ES-I3 (cell line): ENCODE data around the gene FSTL4.

Experiments used
- H3K36me3 ChIP-seq: 2 replicates; pipeline ENCODE4 v1.6.1; 2013; ENCODE audit warnings: mild to moderate bottlenecking, low read length, control low read depth, moderate library complexity; ENCODE audit not compliant: insufficient read depth
- H3K4me1 ChIP-seq: 2 replicates; pipeline ENCODE4 v1.6.1; 2013; ENCODE audit warnings: mild to moderate bottlenecking, control low read depth, low read length; ENCODE audit not compliant: insufficient read depth
- H3K9ac ChIP-seq: 2 replicates; pipeline ENCODE4 v1.6.1; 2013; ENCODE audit warnings: low read depth, mild to moderate bottlenecking, low read length, moderate library complexity
- H3K9me3 ChIP-seq: 2 replicates; pipeline ENCODE4 v1.6.1; 2013; ENCODE audit warnings: mild to moderate bottlenecking, low read length, moderate library complexity; ENCODE audit not compliant: control insufficient read depth, insufficient read depth

The FSTL4 gene

DNA sequence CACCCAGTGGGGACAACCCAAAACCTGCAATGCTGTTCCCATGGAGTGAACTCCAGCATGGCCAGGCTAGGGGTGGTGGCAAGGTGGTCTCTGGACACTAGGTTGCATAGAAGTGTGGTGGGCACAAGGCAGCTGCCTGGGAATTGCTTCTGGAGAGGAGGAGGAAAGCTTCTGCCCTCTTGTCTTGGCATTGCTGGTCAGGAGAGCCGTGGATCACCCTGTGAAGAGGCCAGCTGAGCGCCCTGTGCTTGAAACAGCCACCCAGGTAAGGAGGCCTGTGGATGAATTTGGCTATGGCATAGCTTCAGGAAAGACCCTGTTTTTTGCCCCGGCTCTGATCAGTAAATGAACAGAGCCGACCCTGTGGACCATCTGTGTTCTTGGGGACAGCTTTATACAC, 287.4 kb downstream of the FSTL4 start:
- peaks cover 24% of the 10 kb centered on the region for H3K4me1 ChIP-seq
- no peaks in the 10 kb centered on the region for H3K9me3 ChIP-seq

DNA sequence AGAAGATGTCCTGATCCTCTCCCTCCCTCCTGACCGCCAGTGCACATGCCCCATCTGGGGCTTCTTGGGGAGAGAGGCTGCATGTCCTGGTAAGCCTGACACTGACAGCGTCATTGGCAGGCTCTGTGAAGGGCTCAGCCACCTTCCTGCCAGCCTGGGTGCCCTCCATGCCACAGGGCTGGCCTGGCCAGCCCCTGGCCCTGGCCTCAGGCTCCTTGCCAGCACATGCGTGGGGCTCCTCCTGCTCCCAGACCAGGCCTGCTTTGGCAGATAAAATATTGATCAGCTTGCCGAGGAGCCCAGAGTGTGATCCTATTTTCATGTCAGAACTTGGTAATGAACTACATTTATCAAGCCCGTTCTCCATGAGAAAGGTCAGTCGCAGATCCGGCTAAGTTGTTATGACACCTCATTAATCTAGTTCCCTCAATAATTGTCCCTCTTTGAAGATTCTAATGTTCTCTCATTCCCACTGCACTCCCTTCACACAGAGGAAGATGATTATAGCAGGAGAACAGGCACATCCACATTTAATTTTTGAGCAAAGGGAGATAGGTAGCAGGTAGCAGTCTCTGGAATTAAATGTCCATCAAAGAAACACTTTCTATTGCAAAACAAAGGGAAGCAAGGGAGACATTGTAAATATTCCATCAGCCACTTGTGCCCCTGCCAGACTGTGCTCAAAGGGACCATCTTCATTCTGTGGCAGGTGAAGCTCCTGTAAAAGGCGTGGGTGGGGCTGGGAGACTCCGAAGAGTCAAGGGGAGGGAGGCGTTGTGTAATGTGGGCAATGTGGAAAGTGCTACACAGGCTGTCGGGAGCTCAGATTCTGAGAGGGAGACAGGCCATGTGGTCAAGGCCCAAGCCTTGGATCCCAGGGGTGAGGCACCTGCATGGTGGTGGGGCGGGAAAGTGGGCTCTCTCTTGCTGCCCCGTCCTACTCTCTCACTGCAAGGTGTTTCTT, 288.6 kb downstream of the FSTL4 start:
- Histone ChIP-seq H3K36me3 (no peaks in the 10 kb centered on the region), H3K9me3 (no peaks in the 10 kb centered on the region), H3K9ac (no peak overlapping the region), H3K4me1 (peaks cover 24% of the 10 kb centered on the region)

More for the DNA sequence above, 287.4 kb downstream of the FSTL4 start:
- no peak overlapping the region for H3K9ac ChIP-seq
- H3K36me3 ChIP-seq, result no peaks in the 10 kb centered on the region

DNA sequence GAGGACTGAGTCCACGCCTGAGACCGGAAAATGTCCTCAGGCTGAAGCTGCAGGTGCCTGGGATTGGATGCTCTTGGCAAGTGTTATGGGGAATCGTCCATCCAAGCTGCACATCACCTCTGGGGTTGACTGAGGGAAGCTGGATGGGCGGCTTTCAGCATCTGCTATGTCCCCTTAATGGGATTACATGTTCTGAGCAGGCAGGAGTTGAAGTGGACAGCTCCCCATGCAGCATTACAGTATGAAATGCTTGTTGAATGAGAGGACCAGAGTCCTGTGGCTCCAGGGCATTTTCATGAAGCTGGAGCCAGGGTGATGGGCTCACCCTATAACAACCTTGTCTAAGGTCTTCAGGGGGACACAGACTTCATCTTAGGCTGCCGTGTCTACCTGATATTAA, 289.6 kb downstream of the FSTL4 start:
- H3K4me1 ChIP-seq, result peaks cover 15% of the 10 kb centered on the region; the same call in 1 of the 2 replicates
- no peaks in the 10 kb centered on the region for H3K9me3 ChIP-seq
- H3K36me3 ChIP-seq, result no peaks in the 10 kb centered on the region
- no peak overlapping the region for H3K9ac ChIP-seq

DNA sequence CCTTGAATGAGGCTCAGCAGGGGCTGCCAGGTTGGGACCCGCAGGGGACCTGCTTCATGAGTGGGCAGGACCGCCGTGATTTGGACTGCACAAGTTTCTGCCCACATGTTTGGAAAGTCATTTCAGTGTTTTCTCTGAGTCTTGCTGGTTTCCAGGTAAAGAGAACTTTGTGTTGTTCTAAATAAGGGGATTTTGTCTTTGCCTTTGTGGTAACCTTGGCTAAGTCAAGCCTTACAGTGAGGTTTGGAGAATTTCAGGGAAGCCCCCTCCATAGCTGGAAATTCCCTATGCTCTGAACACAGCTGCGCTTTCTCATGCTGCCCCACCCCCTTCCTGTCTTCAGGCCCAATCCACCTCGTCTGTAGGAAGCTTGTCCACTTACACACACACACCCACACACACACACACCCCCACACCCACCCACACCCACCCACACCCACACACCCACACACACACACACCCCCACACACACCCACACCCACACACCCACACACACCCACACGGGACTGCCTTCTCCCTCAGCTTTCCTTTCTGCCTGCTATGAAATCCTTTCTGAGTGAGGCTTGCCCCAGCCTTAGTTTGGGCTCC, 290.4 kb downstream of the FSTL4 start:
- H3K9ac ChIP-seq, result no peak overlapping the region
- no peaks in the 10 kb centered on the region for H3K9me3 ChIP-seq
- H3K36me3 ChIP-seq, result no peaks in the 10 kb centered on the region
- peaks cover 12% of the 10 kb centered on the region; the same call in 1 of the 2 replicates for H3K4me1 ChIP-seq

DNA sequence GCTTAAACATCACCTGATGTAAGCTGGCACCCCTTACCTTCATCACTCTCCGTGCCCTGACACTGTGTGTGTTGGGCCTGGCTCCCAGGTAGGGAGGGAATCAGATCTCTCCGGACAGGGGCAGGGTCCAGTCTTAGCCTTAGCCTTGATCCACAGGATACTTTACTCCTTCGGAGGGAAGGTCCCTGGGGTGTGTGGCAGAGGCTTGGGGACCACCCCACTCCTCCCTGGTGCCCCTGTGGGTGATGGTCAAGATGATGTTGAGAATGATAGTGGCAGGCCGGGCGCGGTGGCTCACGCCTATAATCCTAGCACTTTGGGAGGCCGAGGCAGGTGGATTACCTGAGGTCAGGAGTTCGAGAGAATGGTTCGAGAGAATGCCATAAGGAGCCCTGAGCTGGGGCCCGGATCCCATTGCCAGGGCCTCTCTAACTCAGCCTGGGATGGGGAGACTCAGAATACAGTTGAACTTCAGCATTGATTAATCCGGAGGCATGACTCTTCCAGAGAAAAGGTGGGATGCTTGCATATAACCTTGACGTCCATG, 291.0 kb downstream of the FSTL4 start:
- no peaks in the 10 kb centered on the region for H3K36me3 ChIP-seq
- peaks cover 12% of the 10 kb centered on the region; the same call in 1 of the 2 replicates for H3K4me1 ChIP-seq
- H3K9me3 ChIP-seq, result no peaks in the 10 kb centered on the region
- no peak overlapping the region for H3K9ac ChIP-seq

DNA sequence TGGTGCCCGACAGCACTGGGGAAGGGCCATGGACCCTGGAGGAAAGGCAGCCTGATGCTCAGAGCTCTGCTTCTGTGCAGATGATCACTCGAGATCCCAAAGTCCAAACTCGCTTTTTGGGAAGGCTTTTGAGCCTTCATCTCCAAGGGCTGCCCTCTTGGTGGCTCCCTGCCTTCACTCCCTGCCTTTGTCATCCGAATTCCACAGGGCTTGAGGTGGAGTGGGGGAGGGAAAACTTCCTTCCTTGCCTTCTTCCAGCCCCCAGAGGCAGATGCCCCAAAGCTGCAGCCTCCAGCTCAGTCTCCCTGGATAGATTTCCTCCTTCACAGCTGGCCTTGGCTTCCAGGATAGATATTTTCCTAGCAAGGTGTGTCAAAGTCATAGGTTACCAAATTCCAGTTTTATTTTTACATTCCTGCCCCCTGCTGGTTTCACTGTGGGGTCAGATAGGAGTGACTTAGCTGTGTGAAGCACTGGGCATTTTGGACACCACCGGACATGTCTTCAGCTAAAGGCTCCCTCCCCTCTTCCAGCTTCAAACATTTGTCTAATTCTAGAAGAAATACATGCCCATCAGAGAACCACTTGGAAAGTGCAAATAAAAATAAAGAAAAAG, 292.3 kb downstream of the FSTL4 start:
- Histone ChIP-seq H3K36me3 (no peaks in the 10 kb centered on the region), H3K4me1 (peaks cover 12% of the 10 kb centered on the region; the same call in 1 of the 2 replicates), H3K9ac (no peak overlapping the region), H3K9me3 (no peaks in the 10 kb centered on the region)

DNA sequence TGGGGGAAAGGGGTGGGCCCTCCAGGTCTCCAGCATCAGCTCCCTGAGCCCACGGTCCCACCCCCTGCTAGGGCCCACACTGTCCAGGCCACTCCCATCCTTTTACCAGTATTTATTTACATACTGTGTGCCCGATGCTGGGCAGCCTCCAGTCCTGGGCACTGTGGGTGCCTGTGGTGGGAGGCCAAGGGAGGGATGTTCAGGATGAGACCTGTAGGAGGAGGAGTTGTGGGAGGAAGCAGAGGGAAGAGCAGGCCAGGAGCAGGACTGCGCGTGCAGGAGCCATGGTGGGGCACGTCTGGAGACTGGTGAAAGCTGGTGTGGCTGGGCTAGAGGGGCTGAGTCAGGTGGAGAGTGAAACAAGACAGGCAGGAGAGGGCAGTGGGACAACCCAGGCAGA, 293.1 kb downstream of the FSTL4 start:
- Histone ChIP-seq H3K9me3 (no peaks in the 10 kb centered on the region), H3K36me3 (no peaks in the 10 kb centered on the region), H3K4me1 (peaks cover 12% of the 10 kb centered on the region; the same call in 1 of the 2 replicates), H3K9ac (no peak overlapping the region)

DNA sequence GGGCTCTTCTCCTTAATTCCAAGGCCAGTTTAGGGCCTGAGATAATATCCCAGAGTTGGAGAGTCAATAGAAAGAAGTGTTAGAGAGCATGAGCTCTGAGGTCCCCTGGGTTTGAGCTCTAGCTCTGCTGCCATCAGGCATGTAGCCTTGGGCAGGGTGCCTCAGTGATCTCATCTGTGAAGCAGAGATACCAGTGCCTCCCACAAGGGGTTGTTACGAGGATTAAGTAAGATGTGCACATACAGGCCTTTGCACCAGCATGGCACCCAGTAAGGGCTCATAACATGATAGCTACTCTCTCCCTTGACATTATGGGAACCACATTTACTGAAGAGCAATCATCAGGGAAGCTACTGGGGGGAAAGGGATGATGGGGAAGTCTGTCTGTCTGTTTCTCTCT, 294.8 kb downstream of the FSTL4 start:
- Histone ChIP-seq H3K36me3 (no peaks in the 10 kb centered on the region), H3K9me3 (no peaks in the 10 kb centered on the region), H3K9ac (no peak overlapping the region), H3K4me1 (peaks cover 12% of the 10 kb centered on the region; the same call in 1 of the 2 replicates)

DNA sequence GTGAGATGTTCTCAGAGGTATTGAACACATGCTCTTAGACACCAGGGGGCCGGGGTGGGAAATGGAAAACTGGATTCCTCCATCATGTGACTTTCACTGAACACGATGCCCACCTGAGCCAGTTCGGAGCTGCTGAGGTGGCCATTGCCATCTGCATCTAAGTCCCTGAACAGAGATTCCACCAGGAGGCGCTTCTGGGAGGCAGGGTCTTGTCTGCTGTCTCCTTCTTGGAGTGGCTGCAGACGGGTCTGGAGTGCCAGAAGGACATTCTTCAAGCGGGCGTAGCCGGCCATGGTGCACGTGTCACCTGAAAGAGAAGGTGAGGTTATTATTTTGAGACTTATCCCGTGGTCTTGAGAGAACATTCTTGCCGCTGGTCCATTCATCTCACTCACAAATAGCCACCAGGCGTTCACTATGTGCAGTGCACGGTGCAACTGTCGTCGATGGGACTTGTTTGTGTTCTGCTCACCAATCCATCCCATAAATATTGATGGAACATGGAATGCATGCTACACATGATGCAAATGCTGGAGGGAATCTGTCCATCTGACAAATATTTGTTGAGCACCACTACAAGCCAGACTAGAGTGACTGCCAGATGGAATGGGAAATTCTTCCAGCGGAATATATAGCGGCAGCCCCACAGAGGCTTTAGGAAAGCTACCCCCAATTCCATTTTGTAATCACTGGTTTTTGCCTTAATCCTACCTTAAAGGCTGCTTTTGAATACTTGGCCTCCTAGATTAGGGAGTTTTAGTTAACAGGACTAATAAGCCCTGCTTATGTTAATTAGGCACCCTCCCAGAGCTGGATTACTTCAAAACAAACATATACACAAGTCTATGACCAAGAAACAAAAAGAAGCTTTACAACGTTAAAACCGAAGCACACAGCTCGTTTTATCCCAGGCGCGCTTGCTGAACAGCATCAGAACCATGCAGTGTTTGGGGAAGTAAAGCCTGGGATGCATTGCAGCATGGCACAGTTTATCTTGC, 295.7 kb downstream of the FSTL4 start:
- no peak overlapping the region for H3K9ac ChIP-seq
- H3K36me3 ChIP-seq, result no peaks in the 10 kb centered on the region
- no peaks in the 10 kb centered on the region for H3K9me3 ChIP-seq
- peaks cover 9% of the 10 kb centered on the region; the same call in 1 of the 2 replicates for H3K4me1 ChIP-seq

DNA sequence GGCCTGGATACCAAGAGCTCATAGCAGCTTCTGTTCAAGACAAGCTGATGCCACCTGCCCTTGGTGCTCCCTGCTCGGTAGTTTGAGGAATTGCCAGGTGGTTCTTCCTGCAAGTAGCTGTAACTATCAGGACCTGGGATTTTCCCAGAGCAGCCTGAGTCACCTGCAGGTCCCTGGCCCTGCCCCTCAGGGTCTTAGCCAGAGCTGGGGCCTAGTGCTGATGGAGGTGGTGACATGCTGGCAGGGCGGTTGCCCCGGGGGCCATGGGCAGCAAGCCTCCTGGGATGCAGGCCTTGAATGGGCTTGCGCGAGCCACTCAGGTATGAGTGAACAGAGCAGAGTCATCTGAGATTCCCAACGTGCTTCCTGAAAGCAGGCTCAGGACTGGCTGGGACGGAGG, 298.3 kb downstream of the FSTL4 start:
- Histone ChIP-seq H3K4me1 (no peaks in the 10 kb centered on the region), H3K9me3 (no peaks in the 10 kb centered on the region), H3K9ac (no peak overlapping the region), H3K36me3 (no peaks in the 10 kb centered on the region)

DNA sequence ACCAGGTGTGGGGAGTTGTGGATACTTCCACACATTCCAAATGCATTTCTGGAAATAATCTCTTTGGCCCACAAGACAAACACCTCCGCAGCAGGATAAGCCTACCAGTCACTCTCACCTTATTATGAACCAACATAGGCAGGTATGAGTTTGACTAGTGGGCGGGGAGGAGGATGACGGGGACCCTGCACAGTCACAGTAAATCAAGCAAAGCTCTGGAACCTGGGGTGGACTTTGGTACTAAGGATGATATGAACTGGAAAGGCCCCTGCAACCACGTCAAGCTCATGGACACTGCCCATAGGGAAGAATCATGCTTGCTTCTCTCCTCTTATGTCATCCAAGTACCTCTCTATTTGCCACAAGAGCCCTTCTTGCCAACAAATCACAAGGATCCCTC, 301.2 kb downstream of the FSTL4 start:
- Histone ChIP-seq H3K4me1 (no peaks in the 10 kb centered on the region), H3K9ac (no peak overlapping the region), H3K9me3 (no peaks in the 10 kb centered on the region), H3K36me3 (no peaks in the 10 kb centered on the region)

DNA sequence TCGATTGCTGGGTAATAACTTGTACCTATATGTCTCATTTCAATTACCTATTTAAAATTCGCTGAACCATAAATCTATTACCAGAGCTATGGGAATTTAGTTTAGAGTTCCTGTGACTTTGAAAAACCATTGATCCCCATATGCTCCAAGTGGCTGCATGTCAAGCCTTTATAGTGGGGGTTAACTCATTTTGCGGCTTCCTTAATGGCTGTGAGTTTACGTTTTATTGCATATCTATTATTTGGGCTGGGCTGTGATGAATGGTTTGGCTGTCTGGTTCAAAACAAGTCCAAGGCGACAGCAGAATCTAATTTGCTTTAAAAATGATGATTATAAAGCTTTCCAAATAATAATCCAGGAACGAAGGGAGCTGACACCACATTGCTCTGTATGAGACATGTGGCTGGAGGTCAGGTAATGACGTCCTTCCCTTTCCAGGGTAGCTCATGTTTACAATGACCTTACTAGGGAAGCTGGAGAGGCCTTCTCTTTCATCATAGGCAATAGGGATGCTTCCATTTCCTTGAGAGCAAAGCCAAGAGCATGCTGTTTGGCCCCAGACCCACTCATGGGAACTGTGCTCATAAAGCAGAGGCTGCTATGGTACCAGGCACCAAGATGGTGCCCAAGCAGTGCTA, 302.2 kb downstream of the FSTL4 start:
- Histone ChIP-seq H3K4me1 (no peaks in the 10 kb centered on the region), H3K9ac (no peak overlapping the region), H3K36me3 (no peaks in the 10 kb centered on the region), H3K9me3 (no peaks in the 10 kb centered on the region)

DNA sequence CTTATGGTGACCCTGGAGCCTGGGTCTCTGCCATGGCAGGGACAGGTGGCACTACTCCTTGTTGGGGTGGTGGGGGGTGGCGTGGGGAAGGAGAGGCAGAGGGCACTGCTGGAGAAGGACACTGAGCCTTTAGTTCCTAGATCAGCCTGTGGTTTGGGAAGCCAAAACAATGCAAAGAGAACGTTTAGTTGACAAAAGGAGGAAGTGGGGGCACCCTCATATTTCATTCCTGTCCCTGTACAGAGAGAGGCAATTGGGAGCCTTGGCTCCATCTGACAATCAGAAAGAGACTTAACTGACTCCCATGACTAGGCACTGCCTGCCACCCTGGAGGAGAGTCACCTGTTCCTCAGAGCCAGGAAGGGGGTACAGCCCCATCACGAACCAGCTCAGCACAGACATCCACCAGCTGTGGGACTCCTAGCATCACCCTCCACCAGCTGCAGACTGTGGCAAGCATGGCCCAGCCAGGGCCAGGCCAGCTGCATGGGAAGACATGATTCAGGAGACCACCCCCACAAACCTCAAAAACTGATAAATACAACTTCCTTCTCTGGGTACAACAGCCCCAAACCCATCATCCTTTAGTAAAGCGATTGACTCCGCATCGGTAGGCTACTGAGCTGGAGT, 303.1 kb downstream of the FSTL4 start:
- H3K9me3 ChIP-seq, result no peaks in the 10 kb centered on the region
- 0 out of 2 replicates have a peak, but pooled peaks cover 3% of the 10 kb centered on the region for H3K4me1 ChIP-seq
- H3K9ac ChIP-seq, result no peak overlapping the region
- H3K36me3 ChIP-seq, result no peaks in the 10 kb centered on the region
